Measurements from ENCODE around the gene ZPR1. TPM values are rescaled to one million over a fixed set of nuclear protein-coding genes. Genes with fewer than 3 reads are reported as not detected.

The ZPR1 gene
- total and polyA plus RNA-seq, 4 donors, result 9.4 to 56.1 (median 18.3) TPM

DNA sequence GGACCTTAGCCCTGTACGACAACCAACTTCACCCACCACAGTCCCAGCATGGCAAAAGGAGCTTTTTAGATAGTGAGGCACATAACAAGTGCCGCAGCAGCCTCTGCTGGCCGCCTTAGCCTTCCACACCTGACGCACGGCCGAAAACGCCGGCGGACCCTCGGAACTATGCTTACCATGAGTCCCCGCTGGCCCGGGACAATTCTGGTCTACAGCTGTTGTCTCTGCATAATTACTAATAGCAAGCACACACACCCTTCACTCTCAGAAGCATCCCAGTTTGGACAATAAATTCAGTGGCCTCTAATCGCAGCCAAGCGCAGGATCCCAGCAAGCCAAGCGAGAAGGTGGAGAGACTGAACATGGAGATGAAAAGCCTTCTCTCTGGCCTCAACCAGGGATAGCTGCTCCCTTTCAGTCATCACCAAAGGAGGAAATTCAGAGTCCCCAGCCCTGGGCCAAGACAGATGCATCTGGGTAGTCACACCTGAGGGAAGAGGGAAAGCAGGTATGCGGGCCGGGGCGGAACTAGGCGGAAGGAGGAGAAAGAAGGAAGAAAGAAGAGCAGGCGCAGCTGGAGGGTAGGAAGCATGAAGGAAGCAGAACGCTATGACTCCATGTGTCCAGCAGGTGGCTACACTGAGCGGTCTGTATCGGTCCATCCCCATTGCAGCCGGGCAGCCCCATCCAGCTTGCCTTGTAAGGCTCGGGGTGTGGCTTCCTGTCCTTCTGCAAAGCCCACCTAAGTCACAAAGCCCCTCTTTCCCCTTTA lies 55.4 kb downstream of the ZPR1 start:
- Histone ChIP-seq H3K9ac (ENCODE audit: low read depth in 1 of 2, low read length in 2 of 2) (no peak overlapping the region), H3K9me3 (ENCODE audit: control insufficient read depth in 4 of 4, low read length in 3 of 4) (no peaks in the 10 kb centered on the region), H3K4me3 (ENCODE audit: low read depth in 1 of 3, low read length in 3 of 3) (no peak overlapping the region), H3K27me3 (ENCODE audit: control insufficient read depth in 4 of 4, insufficient read depth in 4 of 4, low read length in 3 of 4) (no peaks in the 10 kb centered on the region), H3K27ac (ENCODE audit: low read depth in 1 of 2, low read length in 2 of 2) (no peak overlapping the region), H3K4me1 (ENCODE audit: control insufficient read depth in 4 of 4, insufficient read depth in 4 of 4, low read length in 3 of 4) (peaks cover 0 to 8% (median 4%) of the 10 kb centered on the region in 4 donors), H3K36me3 (ENCODE audit: control insufficient read depth in 4 of 4, insufficient read depth in 3 of 4, low read depth in 1 of 4, low read length in 3 of 4) (no peaks in the 10 kb centered on the region)
- peak; percentile 62 for DNase-seq (ENCODE audit: low spot score)
- 43% methylated on average over 25 of the region's 25 CpGs for WGBS
- TF ChIP-seq FOXA2 (IDR thresholded peaks at IDR 0.05), result no peak
- peak; percentile 63 to 81 for TF ChIP-seq RAD21 (IDR thresholded peaks at IDR 0.05)
- TF ChIP-seq, protein P1, sequence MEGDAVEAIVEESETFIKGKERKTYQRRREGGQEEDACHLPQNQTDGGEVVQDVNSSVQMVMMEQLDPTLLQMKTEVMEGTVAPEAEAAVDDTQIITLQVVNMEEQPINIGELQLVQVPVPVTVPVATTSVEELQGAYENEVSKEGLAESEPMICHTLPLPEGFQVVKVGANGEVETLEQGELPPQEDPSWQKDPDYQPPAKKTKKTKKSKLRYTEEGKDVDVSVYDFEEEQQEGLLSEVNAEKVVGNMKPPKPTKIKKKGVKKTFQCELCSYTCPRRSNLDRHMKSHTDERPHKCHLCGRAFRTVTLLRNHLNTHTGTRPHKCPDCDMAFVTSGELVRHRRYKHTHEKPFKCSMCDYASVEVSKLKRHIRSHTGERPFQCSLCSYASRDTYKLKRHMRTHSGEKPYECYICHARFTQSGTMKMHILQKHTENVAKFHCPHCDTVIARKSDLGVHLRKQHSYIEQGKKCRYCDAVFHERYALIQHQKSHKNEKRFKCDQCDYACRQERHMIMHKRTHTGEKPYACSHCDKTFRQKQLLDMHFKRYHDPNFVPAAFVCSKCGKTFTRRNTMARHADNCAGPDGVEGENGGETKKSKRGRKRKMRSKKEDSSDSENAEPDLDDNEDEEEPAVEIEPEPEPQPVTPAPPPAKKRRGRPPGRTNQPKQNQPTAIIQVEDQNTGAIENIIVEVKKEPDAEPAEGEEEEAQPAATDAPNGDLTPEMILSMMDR (IDR thresholded peaks at IDR 0.05; ENCODE audit: low read depth, low read length, missing input control), result peak; percentile 77

DNA sequence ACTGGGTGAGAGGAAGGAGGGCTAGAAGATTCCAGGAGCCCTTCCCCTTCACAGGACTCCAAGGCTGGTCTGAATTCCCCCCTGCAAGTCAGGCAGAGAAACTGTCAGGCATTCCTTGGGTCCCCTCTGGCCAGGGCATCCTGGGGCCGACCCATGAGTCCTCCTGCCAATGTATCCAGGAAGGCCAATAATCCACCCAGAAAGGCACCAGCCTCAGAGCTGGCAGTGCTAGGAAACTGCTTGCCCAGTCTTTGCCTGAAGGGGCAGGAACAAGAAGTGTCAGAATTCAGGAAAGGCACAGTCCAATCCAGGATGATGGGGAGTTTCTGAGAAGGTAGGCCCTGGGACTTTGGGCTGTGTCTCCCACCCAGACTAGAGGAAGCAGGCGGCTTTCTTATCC lies 56.0 kb downstream of the ZPR1 start:
- no peak for DNase-seq (ENCODE audit: low spot score)
- Histone ChIP-seq H3K9me3 (ENCODE audit: control insufficient read depth in 4 of 4, low read length in 3 of 4) (no peaks in the 10 kb centered on the region), H3K36me3 (ENCODE audit: control insufficient read depth in 4 of 4, insufficient read depth in 3 of 4, low read depth in 1 of 4, low read length in 3 of 4) (no peaks in the 10 kb centered on the region), H3K27me3 (ENCODE audit: control insufficient read depth in 4 of 4, insufficient read depth in 4 of 4, low read length in 3 of 4) (no peaks in the 10 kb centered on the region), H3K4me1 (ENCODE audit: control insufficient read depth in 4 of 4, insufficient read depth in 4 of 4, low read length in 3 of 4) (peaks cover 0 to 8% (median 4%) of the 10 kb centered on the region in 4 donors), H3K4me3 (ENCODE audit: low read depth in 1 of 3, low read length in 3 of 3) (no peak overlapping the region), H3K9ac (ENCODE audit: low read depth in 1 of 2, low read length in 2 of 2) (no peak overlapping the region), H3K27ac (ENCODE audit: low read depth in 1 of 2, low read length in 2 of 2) (no peak overlapping the region)
- WGBS, result 90% methylated on average over 2 of the region's 2 CpGs
- no peak for TF ChIP-seq EGR1 (IDR thresholded peaks at IDR 0.05; ENCODE audit: low read depth in 2 of 2)
- TF ChIP-seq, protein P2, sequence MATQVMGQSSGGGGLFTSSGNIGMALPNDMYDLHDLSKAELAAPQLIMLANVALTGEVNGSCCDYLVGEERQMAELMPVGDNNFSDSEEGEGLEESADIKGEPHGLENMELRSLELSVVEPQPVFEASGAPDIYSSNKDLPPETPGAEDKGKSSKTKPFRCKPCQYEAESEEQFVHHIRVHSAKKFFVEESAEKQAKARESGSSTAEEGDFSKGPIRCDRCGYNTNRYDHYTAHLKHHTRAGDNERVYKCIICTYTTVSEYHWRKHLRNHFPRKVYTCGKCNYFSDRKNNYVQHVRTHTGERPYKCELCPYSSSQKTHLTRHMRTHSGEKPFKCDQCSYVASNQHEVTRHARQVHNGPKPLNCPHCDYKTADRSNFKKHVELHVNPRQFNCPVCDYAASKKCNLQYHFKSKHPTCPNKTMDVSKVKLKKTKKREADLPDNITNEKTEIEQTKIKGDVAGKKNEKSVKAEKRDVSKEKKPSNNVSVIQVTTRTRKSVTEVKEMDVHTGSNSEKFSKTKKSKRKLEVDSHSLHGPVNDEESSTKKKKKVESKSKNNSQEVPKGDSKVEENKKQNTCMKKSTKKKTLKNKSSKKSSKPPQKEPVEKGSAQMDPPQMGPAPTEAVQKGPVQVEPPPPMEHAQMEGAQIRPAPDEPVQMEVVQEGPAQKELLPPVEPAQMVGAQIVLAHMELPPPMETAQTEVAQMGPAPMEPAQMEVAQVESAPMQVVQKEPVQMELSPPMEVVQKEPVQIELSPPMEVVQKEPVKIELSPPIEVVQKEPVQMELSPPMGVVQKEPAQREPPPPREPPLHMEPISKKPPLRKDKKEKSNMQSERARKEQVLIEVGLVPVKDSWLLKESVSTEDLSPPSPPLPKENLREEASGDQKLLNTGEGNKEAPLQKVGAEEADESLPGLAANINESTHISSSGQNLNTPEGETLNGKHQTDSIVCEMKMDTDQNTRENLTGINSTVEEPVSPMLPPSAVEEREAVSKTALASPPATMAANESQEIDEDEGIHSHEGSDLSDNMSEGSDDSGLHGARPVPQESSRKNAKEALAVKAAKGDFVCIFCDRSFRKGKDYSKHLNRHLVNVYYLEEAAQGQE (IDR thresholded peaks at IDR 0.05), result no peak
- TF ChIP-seq YY1 (IDR thresholded peaks at IDR 0.05), result no peak
- TF ChIP-seq RAD21 (IDR thresholded peaks at IDR 0.05), result no peak
- TF ChIP-seq JUND (IDR thresholded peaks at IDR 0.05), result no peak
- TF ChIP-seq, protein P3, sequence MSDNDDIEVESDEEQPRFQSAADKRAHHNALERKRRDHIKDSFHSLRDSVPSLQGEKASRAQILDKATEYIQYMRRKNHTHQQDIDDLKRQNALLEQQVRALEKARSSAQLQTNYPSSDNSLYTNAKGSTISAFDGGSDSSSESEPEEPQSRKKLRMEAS (IDR thresholded peaks at IDR 0.05), result no peak
- TF ChIP-seq SP1 (IDR thresholded peaks at IDR 0.05), result no peak
- no peak for TF ChIP-seq RXRA (IDR thresholded peaks at IDR 0.05)
- TF ChIP-seq, protein P4, sequence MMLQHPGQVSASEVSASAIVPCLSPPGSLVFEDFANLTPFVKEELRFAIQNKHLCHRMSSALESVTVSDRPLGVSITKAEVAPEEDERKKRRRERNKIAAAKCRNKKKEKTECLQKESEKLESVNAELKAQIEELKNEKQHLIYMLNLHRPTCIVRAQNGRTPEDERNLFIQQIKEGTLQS (IDR thresholded peaks at IDR 0.05), result no peak
- no peak for TF ChIP-seq TAF1 (conservative IDR thresholded peaks at IDR 0.05)
- no peak for TF ChIP-seq HNF4A (conservative IDR thresholded peaks at IDR 0.05)
- TF ChIP-seq, protein P1 (IDR thresholded peaks at IDR 0.05; ENCODE audit: low read depth, low read length, missing input control), result no peak
- TF ChIP-seq HNF4G (IDR thresholded peaks at IDR 0.05), result no peak
- no peak for TF ChIP-seq NR2F2 (IDR thresholded peaks at IDR 0.05)
- TF ChIP-seq, protein P5, sequence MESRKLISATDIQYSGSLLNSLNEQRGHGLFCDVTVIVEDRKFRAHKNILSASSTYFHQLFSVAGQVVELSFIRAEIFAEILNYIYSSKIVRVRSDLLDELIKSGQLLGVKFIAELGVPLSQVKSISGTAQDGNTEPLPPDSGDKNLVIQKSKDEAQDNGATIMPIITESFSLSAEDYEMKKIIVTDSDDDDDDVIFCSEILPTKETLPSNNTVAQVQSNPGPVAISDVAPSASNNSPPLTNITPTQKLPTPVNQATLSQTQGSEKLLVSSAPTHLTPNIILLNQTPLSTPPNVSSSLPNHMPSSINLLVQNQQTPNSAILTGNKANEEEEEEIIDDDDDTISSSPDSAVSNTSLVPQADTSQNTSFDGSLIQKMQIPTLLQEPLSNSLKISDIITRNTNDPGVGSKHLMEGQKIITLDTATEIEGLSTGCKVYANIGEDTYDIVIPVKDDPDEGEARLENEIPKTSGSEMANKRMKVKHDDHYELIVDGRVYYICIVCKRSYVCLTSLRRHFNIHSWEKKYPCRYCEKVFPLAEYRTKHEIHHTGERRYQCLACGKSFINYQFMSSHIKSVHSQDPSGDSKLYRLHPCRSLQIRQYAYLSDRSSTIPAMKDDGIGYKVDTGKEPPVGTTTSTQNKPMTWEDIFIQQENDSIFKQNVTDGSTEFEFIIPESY (IDR thresholded peaks at IDR 0.05), result no peak
- no peak for TF ChIP-seq FOXA2 (IDR thresholded peaks at IDR 0.05)
- TF ChIP-seq GABPA (IDR thresholded peaks at IDR 0.05 in 1 of 2, conservative IDR thresholded peaks at IDR 0.05 in 1 of 2), result no peak
- no peak for TF ChIP-seq FOXA1 (IDR thresholded peaks at IDR 0.05)

Data from liver (tissue), 9 donors.